GM12878 (cell line): ENCODE data around the gene VEGFA. TPM values are rescaled to one million over a fixed set of nuclear protein-coding genes. Genes with fewer than 3 reads are reported as not detected.
A peak's percentile ranks its signal among the peaks of the same experiment; 100 is the strongest.

Experiments
- CREB1 ChIP-seq: IDR thresholded peaks from 2 replicates; pipeline ENCODE4 v1.6.1; 2012; ENCODE audit warnings: low read depth, mild to moderate bottlenecking, inconsistent platforms
- FOXK2 ChIP-seq: fragments of 450-650 bp; IDR thresholded peaks from 2 replicates; pipeline ENCODE4 v1.6.1; 2017; ENCODE audit warnings: mild to moderate bottlenecking, moderate library complexity
- GATAD2B ChIP-seq: fragments of 450-650 bp; conservative IDR thresholded peaks from 2 replicates; pipeline ENCODE4 v1.6.1; 2017; ENCODE audit warnings: low read depth, mild to moderate bottlenecking, moderate library complexity
- HCFC1 ChIP-seq: fragments of 150-350 bp; IDR thresholded peaks from 2 replicates; pipeline ENCODE4 v1.6.1; 2014; ENCODE audit warnings: low read length
- HDAC6 ChIP-seq: fragments of 200-600 bp; sonication (generic); IDR thresholded peaks from one replicate; pipeline ENCODE4 v1.8.0; 2017; ENCODE audit warnings: antibody characterized with exemption; ENCODE audit not compliant: unreplicated experiment
- HDGF ChIP-seq: fragments of 450-650 bp; IDR thresholded peaks from 2 replicates; pipeline ENCODE4 v1.6.1; 2016; ENCODE audit warnings: antibody characterized with exemption
- IRF3 ChIP-seq: fragments of 450-650 bp; IDR thresholded peaks from 2 replicates; pipeline ENCODE4 v1.6.1; 2014; ENCODE audit warnings: mild to moderate bottlenecking
- IRF4 ChIP-seq: IDR thresholded peaks from 2 replicates; pipeline ENCODE4 v1.6.1; 2011; ENCODE audit warnings: low read depth, low read length
- JUNB ChIP-seq: IDR thresholded peaks from 2 replicates; pipeline ENCODE4 v1.6.1; 2016; ENCODE audit warnings: antibody characterized with exemption, mild to moderate bottlenecking
- KLF5 ChIP-seq: fragments of 450-650 bp; IDR thresholded peaks from 2 replicates; pipeline ENCODE4 v1.6.1; 2014; ENCODE audit warnings: mild to moderate bottlenecking; ENCODE audit not compliant: partially characterized antibody
- MTA2 ChIP-seq: fragments of 450-650 bp; IDR thresholded peaks from 2 replicates; pipeline ENCODE4 v1.6.1; 2016; ENCODE audit warnings: low read depth, mild to moderate bottlenecking, moderate library complexity
- NR2F1 ChIP-seq: fragments of 450-650 bp; conservative IDR thresholded peaks from 2 replicates; pipeline ENCODE4 v1.6.1; 2017; ENCODE audit warnings: mild to moderate bottlenecking
- PML ChIP-seq: IDR thresholded peaks from 2 replicates; pipeline ENCODE4 v1.6.1; 2012; ENCODE audit warnings: low read length, inconsistent platforms
- RCOR1 ChIP-seq: conservative IDR thresholded peaks from 2 replicates; pipeline ENCODE4 v1.6.1; 2012; ENCODE audit warnings: low read depth, low read length, improper control_type of control experiment
- SIN3A ChIP-seq: IDR thresholded peaks from 2 replicates; pipeline ENCODE4 v1.6.1; 2012; ENCODE audit warnings: low read depth, low read length, improper control_type of control experiment
- SMARCA5 ChIP-seq: fragments of 450-650 bp; IDR thresholded peaks from 2 replicates; pipeline ENCODE4 v1.6.1; 2017; ENCODE audit warnings: mild to moderate bottlenecking
- SREBF2 ChIP-seq: IDR thresholded peaks from 2 replicates; pipeline ENCODE4 v1.6.1; 2012; ENCODE audit warnings: mild to moderate bottlenecking, low read length
- SRF ChIP-seq, 2 experiments: IDR thresholded peaks; 2 replicates each; pipeline ENCODE4 v1.6.1; 2011; ENCODE audit warnings: low read depth in 2 of 2, low read length in 2 of 2, mild to moderate bottlenecking in 1 of 2, moderate library complexity in 1 of 2
- STAT1 ChIP-seq: fragments of 450-650 bp; conservative IDR thresholded peaks from 2 replicates; pipeline ENCODE4 v1.6.1; 2014; ENCODE audit warnings: antibody characterized with exemption, mild to moderate bottlenecking
- SUPT20H ChIP-seq: IDR thresholded peaks from 2 replicates; pipeline ENCODE4 v1.6.1; 2011; ENCODE audit warnings: low read depth, mild to moderate bottlenecking, low read length, moderate library complexity, borderline replicate concordance; ENCODE audit not compliant: control insufficient read depth
- ZBTB11 ChIP-seq: fragments of 450-650 bp; formaldehyde crosslinking; IDR thresholded peaks from 2 replicates; pipeline ENCODE4 v1.5.0; 2022; ENCODE audit warnings: mild to moderate bottlenecking, missing genetic modification characterization
- polyA plus RNA-seq, 11 experiments: library from polyadenylated mRNA; depleted of rRNA in 4 of 11; unstranded in 6 of 11; stranded (reverse) in 5 of 11; fragments of >200 nt; fragmentation: Nextera tagmentation in 4 of 11; fragmentation: Illumina TruSeq in 1 of 11; extraction: Ambion mirVana in 4 of 11; extraction: Trizol in 1 of 11; gene quantifications; 1 replicate in 1 of 11; 2 replicates in 10 of 11; pipeline versions ENCODE4 v1.2.1 to v1.2.3, GENCODE V29; 2011 to 2016; ENCODE audit warnings: inconsistent platforms in 2 of 11, missing spikeins in 2 of 11, low read depth in 1 of 11
- total RNA-seq, 4 experiments: library from RNA; depleted of rRNA in 3 of 4; stranded (reverse); fragments of >200 nt in 3 of 4; fragmentation: Illumina TruSeq in 1 of 4; extraction: Trizol in 1 of 4; gene quantifications; 2 replicates each; pipeline versions ENCODE4 v1.2.1 to v1.2.3, GENCODE V29; 2013 to 2021
- TF ChIP-seq, protein P1 (sequence below): fragments of 450-650 bp; IDR thresholded peaks from 2 replicates; pipeline ENCODE4 v1.6.1; 2017; ENCODE audit warnings: low read depth, mild to moderate bottlenecking, moderate library complexity
- TF ChIP-seq, protein P2 (sequence below): fragments of 450-650 bp; formaldehyde crosslinking; IDR thresholded peaks from 2 replicates; pipeline ENCODE4 v1.4.0; 2020; ENCODE audit warnings: mild to moderate bottlenecking, moderate library complexity

VEGFA gene
- total and polyA plus RNA-seq, 10 of the 15 experiments (the other 5 are each of a cell fraction or from before 2014, with no cell fraction given), result 0.96 to 140 (median 16.9) TPM

- TF ChIP-seq, protein P1, sequence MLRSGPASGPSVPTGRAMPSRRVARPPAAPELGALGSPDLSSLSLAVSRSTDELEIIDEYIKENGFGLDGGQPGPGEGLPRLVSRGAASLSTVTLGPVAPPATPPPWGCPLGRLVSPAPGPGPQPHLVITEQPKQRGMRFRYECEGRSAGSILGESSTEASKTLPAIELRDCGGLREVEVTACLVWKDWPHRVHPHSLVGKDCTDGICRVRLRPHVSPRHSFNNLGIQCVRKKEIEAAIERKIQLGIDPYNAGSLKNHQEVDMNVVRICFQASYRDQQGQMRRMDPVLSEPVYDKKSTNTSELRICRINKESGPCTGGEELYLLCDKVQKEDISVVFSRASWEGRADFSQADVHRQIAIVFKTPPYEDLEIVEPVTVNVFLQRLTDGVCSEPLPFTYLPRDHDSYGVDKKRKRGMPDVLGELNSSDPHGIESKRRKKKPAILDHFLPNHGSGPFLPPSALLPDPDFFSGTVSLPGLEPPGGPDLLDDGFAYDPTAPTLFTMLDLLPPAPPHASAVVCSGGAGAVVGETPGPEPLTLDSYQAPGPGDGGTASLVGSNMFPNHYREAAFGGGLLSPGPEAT, result no peak
- TF ChIP-seq GATAD2B (0 out of 2 replicates have a peak, but pooled peaks have one; percentile 26), ZBTB11 (CRISPR knock-in tag) (no peak), CREB1 (no peak), SRF (IDR thresholded peaks at IDR 0.05; ENCODE audit: low read depth in 2 of 2, low read length in 2 of 2) (no peak), SREBF2 (no peak), SIN3A (peak; percentile 44; the same call in 1 of the 2 replicates), KLF5 (no peak), JUNB (no peak), FOXK2 (no peak), SMARCA5 (peak; percentile 77; the same call in 1 of the 2 replicates), SUPT20H (no peak), IRF3 (no peak), MTA2 (no peak), HDGF (peak; percentile 92), RCOR1 (no peak), PML (no peak), NR2F1 (0 out of 2 replicates have a peak, but pooled peaks have one; percentile 35), HDAC6 (no peak), HCFC1 (no peak), IRF4 (peak; percentile 46; the same call in 1 of the 2 replicates), STAT1 (no peak)
- TF ChIP-seq, protein P2, sequence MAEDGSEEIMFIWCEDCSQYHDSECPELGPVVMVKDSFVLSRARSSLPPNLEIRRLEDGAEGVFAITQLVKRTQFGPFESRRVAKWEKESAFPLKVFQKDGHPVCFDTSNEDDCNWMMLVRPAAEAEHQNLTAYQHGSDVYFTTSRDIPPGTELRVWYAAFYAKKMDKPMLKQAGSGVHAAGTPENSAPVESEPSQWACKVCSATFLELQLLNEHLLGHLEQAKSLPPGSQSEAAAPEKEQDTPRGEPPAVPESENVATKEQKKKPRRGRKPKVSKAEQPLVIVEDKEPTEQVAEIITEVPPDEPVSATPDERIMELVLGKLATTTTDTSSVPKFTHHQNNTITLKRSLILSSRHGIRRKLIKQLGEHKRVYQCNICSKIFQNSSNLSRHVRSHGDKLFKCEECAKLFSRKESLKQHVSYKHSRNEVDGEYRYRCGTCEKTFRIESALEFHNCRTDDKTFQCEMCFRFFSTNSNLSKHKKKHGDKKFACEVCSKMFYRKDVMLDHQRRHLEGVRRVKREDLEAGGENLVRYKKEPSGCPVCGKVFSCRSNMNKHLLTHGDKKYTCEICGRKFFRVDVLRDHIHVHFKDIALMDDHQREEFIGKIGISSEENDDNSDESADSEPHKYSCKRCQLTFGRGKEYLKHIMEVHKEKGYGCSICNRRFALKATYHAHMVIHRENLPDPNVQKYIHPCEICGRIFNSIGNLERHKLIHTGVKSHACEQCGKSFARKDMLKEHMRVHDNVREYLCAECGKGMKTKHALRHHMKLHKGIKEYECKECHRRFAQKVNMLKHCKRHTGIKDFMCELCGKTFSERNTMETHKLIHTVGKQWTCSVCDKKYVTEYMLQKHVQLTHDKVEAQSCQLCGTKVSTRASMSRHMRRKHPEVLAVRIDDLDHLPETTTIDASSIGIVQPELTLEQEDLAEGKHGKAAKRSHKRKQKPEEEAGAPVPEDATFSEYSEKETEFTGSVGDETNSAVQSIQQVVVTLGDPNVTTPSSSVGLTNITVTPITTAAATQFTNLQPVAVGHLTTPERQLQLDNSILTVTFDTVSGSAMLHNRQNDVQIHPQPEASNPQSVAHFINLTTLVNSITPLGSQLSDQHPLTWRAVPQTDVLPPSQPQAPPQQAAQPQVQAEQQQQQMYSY (CRISPR knock-in tag), result no peak
These were observed 4.9 kb downstream of the VEGFA start (continued) for GRCh38 chr6:43774776-43775534.
